PC-9 (cell line): ENCODE results near the gene DZIP3.

ENCODE experiments used
- EZH2 ChIP-seq: fragments of 200-600 bp; sonication (generic); IDR thresholded peaks from 2 replicates; pipeline ENCODE4 v1.8.0; 2017; ENCODE audit warnings: antibody characterized with exemption, low read depth
- TF ChIP-seq, protein P1 (sequence below): fragments of 200-600 bp; sonication (generic); conservative IDR thresholded peaks from 2 replicates; pipeline ENCODE4 v1.6.1; 2017; ENCODE audit warnings: mixed run types, antibody characterized with exemption, mild to moderate bottlenecking, moderate library complexity

DNA sequence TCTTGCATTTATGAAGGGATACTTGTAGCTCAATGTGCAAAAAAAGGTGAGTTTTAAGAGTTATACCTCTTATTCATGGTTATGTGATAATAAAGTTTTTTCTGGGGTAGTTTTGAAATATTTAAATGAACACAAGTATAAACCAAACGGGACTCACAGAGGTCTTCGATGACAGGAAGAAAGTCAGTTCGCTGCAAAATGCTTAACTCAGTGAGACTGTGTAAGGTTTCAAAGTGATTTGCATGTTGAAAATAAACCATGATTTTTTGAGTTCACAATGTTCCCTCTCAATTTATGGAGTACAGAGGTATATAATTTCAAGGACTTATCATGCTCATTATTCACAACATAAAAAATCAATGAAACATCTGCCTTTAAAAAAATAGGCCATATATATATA lies 42.8 kb upstream of the DZIP3 start:
- TF ChIP-seq, protein P1, sequence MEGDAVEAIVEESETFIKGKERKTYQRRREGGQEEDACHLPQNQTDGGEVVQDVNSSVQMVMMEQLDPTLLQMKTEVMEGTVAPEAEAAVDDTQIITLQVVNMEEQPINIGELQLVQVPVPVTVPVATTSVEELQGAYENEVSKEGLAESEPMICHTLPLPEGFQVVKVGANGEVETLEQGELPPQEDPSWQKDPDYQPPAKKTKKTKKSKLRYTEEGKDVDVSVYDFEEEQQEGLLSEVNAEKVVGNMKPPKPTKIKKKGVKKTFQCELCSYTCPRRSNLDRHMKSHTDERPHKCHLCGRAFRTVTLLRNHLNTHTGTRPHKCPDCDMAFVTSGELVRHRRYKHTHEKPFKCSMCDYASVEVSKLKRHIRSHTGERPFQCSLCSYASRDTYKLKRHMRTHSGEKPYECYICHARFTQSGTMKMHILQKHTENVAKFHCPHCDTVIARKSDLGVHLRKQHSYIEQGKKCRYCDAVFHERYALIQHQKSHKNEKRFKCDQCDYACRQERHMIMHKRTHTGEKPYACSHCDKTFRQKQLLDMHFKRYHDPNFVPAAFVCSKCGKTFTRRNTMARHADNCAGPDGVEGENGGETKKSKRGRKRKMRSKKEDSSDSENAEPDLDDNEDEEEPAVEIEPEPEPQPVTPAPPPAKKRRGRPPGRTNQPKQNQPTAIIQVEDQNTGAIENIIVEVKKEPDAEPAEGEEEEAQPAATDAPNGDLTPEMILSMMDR: no peak
- no peak for TF ChIP-seq EZH2
